Mucosa of stomach (tissue), 1 donor: ENCODE results near the gene TUT4.

Experiments used
- H3K27me3 ChIP-seq: one replicate; pipeline ENCODE4 v1.7.0; 2013; ENCODE audit warnings: mild to moderate bottlenecking, low read length; ENCODE audit not compliant: control insufficient read depth, insufficient read depth
- H3K36me3 ChIP-seq: one replicate; pipeline ENCODE4 v1.7.0; 2013; ENCODE audit warnings: low read length; ENCODE audit not compliant: control insufficient read depth, insufficient read depth
- H3K4me1 ChIP-seq: one replicate; pipeline ENCODE4 v1.7.0; 2013; ENCODE audit warnings: mild to moderate bottlenecking, low read length; ENCODE audit not compliant: control insufficient read depth, insufficient read depth
- H3K4me3 ChIP-seq: one replicate; pipeline ENCODE4 v1.7.0; 2013; ENCODE audit warnings: low read length
- H3K9ac ChIP-seq: one replicate; pipeline ENCODE4 v1.7.0; 2013; ENCODE audit warnings: mild to moderate bottlenecking, low read length, moderate library complexity
- H3K9me3 ChIP-seq: one replicate; pipeline ENCODE4 v1.7.0; 2013; ENCODE audit warnings: mild to moderate bottlenecking, low read length, moderate library complexity; ENCODE audit not compliant: control insufficient read depth
- donor health status: Pancreatic carcinoma.

TUT4 gene

DNA sequence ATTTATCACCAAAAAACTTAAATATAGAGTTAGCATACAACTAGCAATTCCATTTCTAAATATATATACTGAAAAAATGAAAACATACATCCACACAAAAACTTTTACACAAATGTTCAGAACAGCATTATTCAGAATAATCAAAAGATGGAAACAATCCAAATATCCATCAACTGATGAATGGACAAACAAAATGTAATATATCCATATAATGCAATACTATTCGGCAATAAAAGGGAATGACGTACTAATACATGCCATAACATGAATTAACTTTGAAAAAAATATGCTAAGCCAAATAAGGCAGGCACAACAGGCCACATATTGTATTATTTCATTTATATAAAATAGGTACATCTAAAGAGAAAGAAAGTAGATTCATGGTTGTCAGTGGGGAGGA lies 33.9 kb downstream of the TUT4 start:
- H3K4me1 ChIP-seq, result no peaks in the 10 kb centered on the region
- no peaks in the 10 kb centered on the region for H3K36me3 ChIP-seq
- H3K9ac ChIP-seq, result no peak overlapping the region
- no peaks in the 10 kb centered on the region for H3K9me3 ChIP-seq
- no peaks in the 10 kb centered on the region for H3K27me3 ChIP-seq
- H3K4me3 ChIP-seq, result no peak overlapping the region

DNA sequence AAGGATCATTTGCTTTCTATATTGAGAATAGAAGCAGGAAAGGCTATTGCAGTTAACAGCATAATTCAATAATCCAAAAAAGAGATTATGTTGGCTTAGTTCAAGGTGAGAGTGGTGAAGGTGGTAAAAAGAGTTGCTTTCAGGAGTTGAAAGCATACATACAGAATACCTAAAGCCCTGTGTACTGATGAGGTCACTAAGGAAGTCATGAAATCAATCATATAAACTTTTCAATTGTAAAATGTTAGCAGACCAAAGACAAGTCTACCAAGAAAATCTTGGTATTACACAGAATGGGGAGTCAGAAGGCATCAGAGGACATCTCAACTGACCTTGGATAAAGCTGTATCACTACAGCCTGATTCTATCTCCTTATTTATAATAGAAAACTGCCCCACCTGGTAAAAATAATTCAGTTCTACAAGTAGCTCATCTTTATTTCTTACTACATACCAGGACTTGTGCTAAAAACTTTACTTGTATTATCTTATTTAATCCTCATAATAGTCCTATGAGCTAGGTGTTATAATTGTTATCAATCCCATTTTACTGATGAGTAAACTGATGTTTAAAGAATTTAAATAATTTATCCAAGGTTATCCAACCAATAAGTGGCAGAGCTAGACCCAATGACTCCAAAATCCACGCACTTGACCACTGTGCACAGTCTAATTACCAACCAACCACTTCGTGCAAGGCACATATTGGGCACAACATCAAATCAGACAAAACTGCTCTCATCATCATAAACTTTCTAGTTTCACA lies 40.9 kb downstream of the TUT4 start:
- H3K36me3 ChIP-seq, result no peaks in the 10 kb centered on the region
- no peak overlapping the region for H3K4me3 ChIP-seq
- no peaks in the 10 kb centered on the region for H3K4me1 ChIP-seq
- H3K27me3 ChIP-seq, result no peaks in the 10 kb centered on the region
- no peaks in the 10 kb centered on the region for H3K9me3 ChIP-seq
- no peak overlapping the region for H3K9ac ChIP-seq

DNA sequence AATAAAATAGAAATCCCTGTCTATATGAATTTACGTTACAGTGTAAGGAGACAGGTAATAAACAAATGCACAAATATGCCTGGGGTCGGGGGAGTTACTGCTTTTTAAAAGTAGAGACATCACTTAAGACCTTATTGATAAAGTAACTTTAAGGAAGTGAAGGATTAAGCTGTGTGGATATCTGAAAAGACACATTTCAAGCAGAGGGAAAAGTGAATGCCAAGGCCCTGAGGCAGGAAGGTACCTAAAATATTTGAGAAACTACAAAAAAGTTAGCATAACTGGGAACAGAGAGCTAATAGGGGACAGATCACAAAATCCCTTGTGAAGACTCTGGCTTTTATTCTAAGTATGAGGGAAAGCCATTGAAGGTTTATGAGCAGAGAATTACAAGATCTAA lies 41.5 kb downstream of the TUT4 start:
- H3K4me3 ChIP-seq, result no peak overlapping the region
- H3K4me1 ChIP-seq, result no peaks in the 10 kb centered on the region
- no peaks in the 10 kb centered on the region for H3K36me3 ChIP-seq
- no peak overlapping the region for H3K9ac ChIP-seq
- H3K27me3 ChIP-seq, result no peaks in the 10 kb centered on the region
- H3K9me3 ChIP-seq, result no peaks in the 10 kb centered on the region

DNA sequence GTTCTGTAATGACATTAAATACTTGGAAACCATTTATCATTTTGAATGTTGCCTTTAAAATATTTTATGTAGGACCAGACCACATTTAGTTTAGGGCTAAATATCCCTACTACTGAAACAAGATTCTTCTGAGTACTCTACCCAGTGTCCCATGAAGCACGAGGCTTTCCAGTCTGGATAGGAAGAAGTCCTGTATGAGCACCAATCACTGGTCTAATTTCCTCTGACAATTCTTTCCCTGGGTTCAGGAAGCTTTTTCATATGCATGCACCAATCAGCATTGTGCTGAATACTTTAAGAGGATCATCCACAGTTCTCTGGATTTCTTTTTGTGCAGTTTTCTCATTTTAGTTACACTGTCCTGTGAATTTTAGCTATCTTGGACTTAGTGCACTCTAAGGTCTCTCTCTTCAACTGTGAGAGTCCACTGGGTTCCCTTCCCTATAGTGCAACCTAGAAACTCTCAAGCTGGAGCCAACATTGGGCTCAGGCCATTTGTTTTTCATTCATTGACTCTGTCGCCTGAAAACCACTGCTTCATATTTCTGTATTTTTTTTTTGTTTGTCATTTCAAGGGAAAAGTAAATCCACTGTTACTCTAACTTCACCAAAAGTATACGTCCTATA lies 45.9 kb downstream of the TUT4 start:
- H3K27me3 ChIP-seq, result no peaks in the 10 kb centered on the region
- no peak overlapping the region for H3K9ac ChIP-seq
- H3K4me3 ChIP-seq, result no peak overlapping the region
- H3K4me1 ChIP-seq, result no peaks in the 10 kb centered on the region
- H3K36me3 ChIP-seq, result no peaks in the 10 kb centered on the region
- H3K9me3 ChIP-seq, result no peaks in the 10 kb centered on the region

DNA sequence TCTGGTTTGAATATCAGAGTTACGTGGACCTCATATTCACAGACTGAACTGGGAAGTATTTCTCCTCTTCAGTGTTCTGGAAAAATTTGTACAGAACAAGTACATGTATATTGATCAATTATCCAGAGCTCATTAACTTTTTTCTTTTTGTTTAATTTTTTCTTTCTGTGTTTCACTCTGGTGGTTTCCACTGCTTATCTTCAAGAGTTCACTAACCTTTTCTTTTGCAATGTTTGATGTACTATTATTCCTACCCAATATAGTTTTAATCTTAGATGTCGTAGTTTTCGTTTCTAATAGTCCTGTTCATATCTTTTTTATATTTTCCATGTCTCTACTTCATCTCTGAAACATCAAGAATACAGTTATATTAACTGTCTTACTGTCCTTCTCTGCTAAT lies 46.5 kb downstream of the TUT4 start:
- H3K9ac ChIP-seq, result no peak overlapping the region

DNA sequence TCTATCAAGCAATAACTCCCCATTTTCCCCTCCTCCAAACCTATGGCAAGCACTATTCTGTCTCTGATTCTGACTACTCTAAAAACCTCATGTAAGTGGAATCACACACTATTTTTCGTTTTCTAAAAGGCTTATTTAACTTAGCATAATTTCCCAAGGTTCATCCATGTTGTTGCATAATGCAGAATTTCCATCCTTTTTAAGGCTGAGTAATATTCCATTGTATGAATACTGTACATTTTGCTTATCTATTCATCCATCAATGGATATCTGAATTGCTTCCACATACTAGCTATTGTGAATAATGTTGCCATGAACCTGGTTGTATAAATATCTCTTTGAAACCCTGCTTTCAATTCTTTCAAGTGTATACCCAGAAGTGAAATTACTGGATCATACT lies 48.2 kb downstream of the TUT4 start:
- H3K36me3 ChIP-seq, result no peaks in the 10 kb centered on the region
- no peaks in the 10 kb centered on the region for H3K27me3 ChIP-seq
- no peaks in the 10 kb centered on the region for H3K9me3 ChIP-seq
- no peak overlapping the region for H3K4me3 ChIP-seq
- H3K9ac ChIP-seq, result no peak overlapping the region
- H3K4me1 ChIP-seq, result no peaks in the 10 kb centered on the region

More for the DNA sequence above, 46.5 kb downstream of the TUT4 start:
- H3K4me3 ChIP-seq, result no peak overlapping the region
- H3K27me3 ChIP-seq, result no peaks in the 10 kb centered on the region
- H3K9me3 ChIP-seq, result no peaks in the 10 kb centered on the region
- no peaks in the 10 kb centered on the region for H3K4me1 ChIP-seq
- H3K36me3 ChIP-seq, result no peaks in the 10 kb centered on the region

DNA sequence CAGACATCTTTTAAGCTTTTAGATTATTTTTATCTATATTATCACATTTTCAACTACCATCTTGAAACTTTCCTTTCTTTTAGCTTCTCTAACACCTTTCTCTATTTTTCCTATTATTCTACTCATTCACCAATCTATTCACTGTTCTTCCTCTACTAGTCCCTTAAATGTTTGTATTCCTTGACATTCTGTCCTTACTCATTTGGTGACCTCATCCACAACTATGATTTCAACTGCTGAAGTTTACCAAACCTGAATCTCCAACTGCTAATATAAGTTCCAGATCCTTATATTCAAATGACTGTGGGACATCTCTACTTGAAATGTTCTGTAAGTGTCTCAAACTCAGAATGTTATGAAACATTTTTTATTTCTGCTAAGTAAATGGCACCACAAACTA lies 49.2 kb downstream of the TUT4 start:
- no peaks in the 10 kb centered on the region for H3K36me3 ChIP-seq
- no peak overlapping the region for H3K4me3 ChIP-seq
- no peak overlapping the region for H3K9ac ChIP-seq
- no peaks in the 10 kb centered on the region for H3K4me1 ChIP-seq
- H3K9me3 ChIP-seq, result no peaks in the 10 kb centered on the region
- H3K27me3 ChIP-seq, result no peaks in the 10 kb centered on the region

DNA sequence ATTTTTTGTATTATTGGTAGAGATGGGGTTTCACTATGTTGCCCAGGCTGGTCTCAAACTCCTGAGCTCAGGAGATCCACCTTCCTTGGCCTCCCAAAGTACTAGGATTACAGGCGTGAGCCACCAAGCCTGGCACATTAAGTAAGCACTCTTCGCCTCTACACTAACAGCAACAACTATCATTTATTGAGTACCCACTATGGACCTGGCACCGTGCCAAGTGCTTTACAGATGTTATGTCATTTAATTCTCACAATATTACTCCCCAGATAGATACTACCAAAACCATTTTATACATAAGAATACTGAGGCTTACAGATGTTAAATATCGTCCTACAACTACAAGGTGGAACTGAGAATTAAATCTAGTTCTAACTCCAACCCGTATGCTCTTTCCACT lies 50.1 kb downstream of the TUT4 start:
- H3K4me1 ChIP-seq, result no peaks in the 10 kb centered on the region
- no peak overlapping the region for H3K9ac ChIP-seq
- H3K27me3 ChIP-seq, result no peaks in the 10 kb centered on the region
- H3K4me3 ChIP-seq, result no peak overlapping the region
- no peaks in the 10 kb centered on the region for H3K36me3 ChIP-seq
- no peaks in the 10 kb centered on the region for H3K9me3 ChIP-seq

DNA sequence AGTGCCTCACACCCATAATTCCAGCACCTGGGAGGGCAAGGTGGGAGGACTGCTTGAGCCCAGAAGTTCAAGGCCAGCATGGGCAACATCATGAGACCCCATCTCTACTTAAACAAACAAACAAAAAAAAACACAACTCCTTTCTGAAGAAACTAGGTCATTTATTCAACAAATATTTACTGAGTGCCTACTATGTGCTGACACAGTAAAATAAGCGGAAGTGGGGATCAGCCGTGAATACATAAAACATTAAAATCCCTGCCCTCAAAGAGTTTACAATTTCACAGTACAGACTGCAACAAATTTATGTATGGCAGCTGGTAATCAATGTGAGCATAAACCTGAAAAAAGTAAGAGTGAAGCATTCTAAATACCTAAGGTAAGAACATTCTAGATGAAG lies 65.3 kb downstream of the TUT4 start:
- no peaks in the 10 kb centered on the region for H3K9me3 ChIP-seq
- no peak overlapping the region for H3K9ac ChIP-seq
- H3K36me3 ChIP-seq, result peaks cover 3% of the 10 kb centered on the region
- H3K4me3 ChIP-seq, result no peak overlapping the region
- no peaks in the 10 kb centered on the region for H3K4me1 ChIP-seq
- no peaks in the 10 kb centered on the region for H3K27me3 ChIP-seq

DNA sequence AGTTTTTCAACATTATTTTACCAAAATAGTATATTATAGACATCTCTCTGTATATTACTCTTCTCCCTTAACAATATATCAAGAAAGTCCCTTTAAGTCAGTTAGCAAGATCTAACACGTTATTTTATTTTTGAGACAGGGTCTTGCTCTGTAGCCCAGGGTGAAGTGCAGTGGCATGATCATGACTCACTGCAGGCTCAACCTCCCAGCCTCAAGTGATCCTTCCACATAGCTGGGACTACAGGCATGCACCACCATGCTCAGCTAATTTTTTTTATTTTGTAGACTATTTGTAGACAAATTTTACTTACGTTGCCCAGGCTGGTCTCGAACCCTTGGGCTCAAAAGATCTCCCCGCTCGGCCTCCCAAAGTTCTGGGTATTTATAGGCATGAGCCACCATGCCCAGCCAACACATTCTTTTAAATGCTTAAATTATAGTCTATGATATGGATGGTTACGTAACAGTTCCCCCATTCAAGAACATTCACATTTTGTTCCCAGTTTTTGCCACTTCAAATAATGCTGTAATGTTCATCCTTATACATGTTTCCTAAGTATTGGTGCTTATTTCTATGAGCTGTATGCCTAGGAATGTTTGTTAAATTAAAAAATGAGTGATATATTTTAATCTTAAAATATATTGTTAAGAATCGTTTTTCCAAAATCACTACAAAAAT lies 70.4 kb downstream of the TUT4 start:
- no peaks in the 10 kb centered on the region for H3K9me3 ChIP-seq
- no peaks in the 10 kb centered on the region for H3K4me1 ChIP-seq
- peaks cover 3% of the 10 kb centered on the region for H3K36me3 ChIP-seq
- H3K9ac ChIP-seq, result no peak overlapping the region
- H3K4me3 ChIP-seq, result no peak overlapping the region
- H3K27me3 ChIP-seq, result no peaks in the 10 kb centered on the region

DNA sequence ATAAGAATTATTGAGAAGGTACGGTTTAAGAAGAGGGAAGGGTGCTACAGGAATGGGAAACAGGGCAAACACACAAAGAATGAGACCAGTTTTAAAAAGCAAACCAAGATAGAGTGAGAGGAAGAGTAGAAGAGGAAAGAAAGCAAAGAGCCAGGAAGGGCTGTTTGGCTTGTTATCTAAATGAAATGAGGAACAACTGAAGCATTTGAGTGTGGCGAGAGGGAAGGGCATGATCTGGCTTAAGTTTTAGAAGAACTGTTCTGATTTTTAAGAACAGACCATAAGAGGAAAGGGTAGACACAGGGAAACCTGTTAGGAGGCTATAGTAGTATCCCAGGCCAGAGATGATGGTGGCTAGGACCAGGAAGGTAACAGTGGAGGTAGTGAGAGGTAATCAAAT lies 73.8 kb downstream of the TUT4 start:
- H3K27me3 ChIP-seq, result no peaks in the 10 kb centered on the region
- H3K9ac ChIP-seq, result no peak overlapping the region
- H3K9me3 ChIP-seq, result no peaks in the 10 kb centered on the region
- H3K4me1 ChIP-seq, result no peaks in the 10 kb centered on the region
- H3K36me3 ChIP-seq, result no peaks in the 10 kb centered on the region
- H3K4me3 ChIP-seq, result no peak overlapping the region

DNA sequence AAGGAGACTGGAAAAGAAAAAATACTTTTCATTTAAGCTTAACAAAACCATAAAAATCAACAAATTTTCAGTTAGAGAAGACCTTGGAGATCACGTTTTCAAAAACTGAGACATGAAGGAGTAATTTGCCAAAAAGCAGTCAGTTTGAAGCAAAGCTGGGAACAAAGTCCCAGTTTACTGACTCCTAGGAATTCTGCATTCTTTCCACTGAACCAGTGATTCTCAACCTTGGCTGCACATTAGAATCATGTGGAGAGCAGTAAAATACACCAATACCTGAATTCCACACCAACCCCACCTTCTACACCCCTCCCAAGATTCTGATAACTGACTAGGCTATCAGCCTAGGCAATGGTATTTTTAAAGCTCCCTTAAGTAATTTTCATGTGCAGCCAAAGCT lies 75.0 kb downstream of the TUT4 start:
- no peak overlapping the region for H3K4me3 ChIP-seq
- H3K36me3 ChIP-seq, result no peaks in the 10 kb centered on the region
- H3K4me1 ChIP-seq, result no peaks in the 10 kb centered on the region

More for the DNA sequence above, 75.0 kb downstream of the TUT4 start:
- H3K9me3 ChIP-seq, result no peaks in the 10 kb centered on the region
- no peak overlapping the region for H3K9ac ChIP-seq
- no peaks in the 10 kb centered on the region for H3K27me3 ChIP-seq
